GM12892 (cell line): ENCODE data around the gene APMAP.
A peak's percentile ranks its signal among the peaks of the same experiment; 100 is the strongest.

Experiments used
- POLR2A ChIP-seq: IDR thresholded peaks from 2 replicates; pipeline ENCODE4 v1.6.1; 2011; ENCODE audit warnings: low read depth, low read length, control low read depth
- POLR2AphosphoS5 ChIP-seq: IDR thresholded peaks from 2 replicates; pipeline ENCODE4 v1.6.1; 2011; ENCODE audit warnings: low read depth, low read length, control low read depth
- TAF1 ChIP-seq: IDR thresholded peaks from 2 replicates; pipeline ENCODE4 v1.6.1; 2011; ENCODE audit warnings: low read depth, mild to moderate bottlenecking, control low read depth, low read length, borderline replicate concordance

- TF ChIP-seq POLR2A (peak; percentile 22; the same call in 1 of the 2 replicates), TAF1 (no peak), POLR2AphosphoS5 (no peak)
These were observed 23.4 kb upstream of the APMAP start for GRCh38 chr20:25015986-25016385.
